Upper lobe of left lung (tissue), 6 donors: Measurements from ENCODE around the gene CRACDL. TPM values are rescaled to one million over a fixed set of nuclear protein-coding genes. Genes with fewer than 3 reads are reported as not detected.

Source experiments
- ATAC-seq, 2 donors: fragments of 200-7000 bp; cut with Tn5 transposase; one replicate each; pipeline ENCODE4 v1.9.1; 2022; ENCODE audit warnings: mild to moderate bottlenecking in 2 of 2, moderate library complexity in 2 of 2; ENCODE audit not compliant: low FRiP score in 2 of 2
- DNase-seq, 2 donors: peaks; one replicate each; pipeline ENCODE4 v3.0.0-alpha.2; 2019 to 2020
- H3K27ac ChIP-seq, 4 donors: fragments of 200-600 bp; sonication (generic); one replicate each; pipeline ENCODE4 v1.5.1; 2016 to 2019
- H3K27me3 ChIP-seq, 4 donors: fragments of 200-600 bp; sonication (generic); one replicate each; pipeline ENCODE4 v1.5.1; 2017 to 2019
- H3K36me3 ChIP-seq, 4 donors: fragments of 200-600 bp; sonication (generic); one replicate each; pipeline ENCODE4 v1.5.1; 2016 to 2019
- H3K4me1 ChIP-seq, 4 donors: fragments of 200-600 bp; sonication (generic); one replicate each; pipeline ENCODE4 v1.5.1; 2018 to 2019
- H3K4me3 ChIP-seq, 4 donors: fragments of 200-600 bp; sonication (generic); one replicate each; pipeline ENCODE4 v1.5.1; 2017 to 2019; ENCODE audit warnings: mild to moderate bottlenecking in 2 of 4, moderate library complexity in 1 of 4
- H3K9me3 ChIP-seq, 4 donors: fragments of 200-600 bp; sonication (generic); one replicate each; pipeline ENCODE4 v1.5.1; 2018 to 2019
- EP300 ChIP-seq, 4 donors: sonication (generic); formaldehyde crosslinking; IDR thresholded peaks; one replicate each; pipeline ENCODE4 v1.5.1; 2017; ENCODE audit warnings: antibody characterized with exemption in 4 of 4, control low read depth in 2 of 4
- POLR2A ChIP-seq, 4 donors: fragments of 450-650 bp; IDR thresholded peaks; one replicate each; pipeline ENCODE4 v1.5.1; 2016 to 2017; ENCODE audit warnings: antibody characterized with exemption in 4 of 4, mild to moderate bottlenecking in 2 of 4
- POLR2AphosphoS5 ChIP-seq, 2 donors: sonication (generic); formaldehyde crosslinking; IDR thresholded peaks; one replicate each; pipeline ENCODE4 v1.5.1; 2017; ENCODE audit warnings: antibody characterized with exemption in 2 of 2
- WGBS, 2 donors: methylation state at CpG; one replicate each; pipeline ENCODE4 v1.1.5; 2017 to 2018; 5-methylcytosine and 5-hydroxymethylcytosine counted together
- total RNA-seq, 6 donors: library from RNA; depleted of rRNA in 4 of 6; stranded (reverse); fragments of >200 nt in 4 of 6; gene quantifications; one replicate each; pipeline versions ENCODE4 v1.1.0 to v1.2.1, GENCODE V29; 2016 to 2021
- TF ChIP-seq, protein P1 (sequence below), 6 experiments: fragments of 450-650 bp in 4 of 6; fragments of 200-600 bp in 2 of 6; sonication (generic) in 2 of 6; IDR thresholded peaks; one replicate each; pipeline ENCODE4 v1.5.1; 2016 to 2019; ENCODE audit warnings: antibody characterized with exemption in 6 of 6
- donor health status: DM: no; HTN: no; CAD: no; lungs with moderate emphysema.
- donor health status: DM: no; HTN: yes; CAD: no; lungs with severe emphysema.

CRACDL gene
- total RNA-seq, 6 donors from 2014 or later, result 14.6 to 33.4 (median 20.2) TPM

DNA sequence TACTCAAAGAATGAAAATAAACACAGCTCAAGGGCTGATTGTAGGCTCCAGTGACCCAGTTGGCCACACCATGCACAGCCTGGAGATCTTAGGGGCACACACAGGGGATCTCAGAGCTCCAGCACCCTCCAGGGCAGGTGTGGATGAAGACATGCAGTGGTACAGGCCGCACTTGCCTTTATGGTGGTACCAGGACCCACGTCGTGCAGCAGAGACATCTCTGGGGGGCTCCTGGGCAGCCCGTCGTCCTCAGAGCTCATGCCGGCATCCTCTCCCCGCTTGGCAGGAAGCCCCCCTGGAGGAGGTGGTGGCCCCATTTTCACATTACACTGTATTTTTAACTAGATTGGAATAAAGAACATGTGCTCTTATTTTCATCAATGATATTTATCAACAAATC, 103.9 kb downstream of the CRACDL start:
- H3K27me3 ChIP-seq, result no peaks in the 10 kb centered on the region
- no peaks in the 10 kb centered on the region for H3K36me3 ChIP-seq
- no peaks in the 10 kb centered on the region for H3K9me3 ChIP-seq
- WGBS, 2 donors, result 94 to 95% methylated on average over 6 to 7 of the region's 7 CpGs
- no peak overlapping the region for H3K4me3 ChIP-seq
- TF ChIP-seq POLR2A (IDR thresholded peaks at IDR 0.05) (no peak), EP300 (IDR thresholded peaks at IDR 0.05) (no peak), POLR2AphosphoS5 (IDR thresholded peaks at IDR 0.05) (no peak)
- TF ChIP-seq, protein P1, sequence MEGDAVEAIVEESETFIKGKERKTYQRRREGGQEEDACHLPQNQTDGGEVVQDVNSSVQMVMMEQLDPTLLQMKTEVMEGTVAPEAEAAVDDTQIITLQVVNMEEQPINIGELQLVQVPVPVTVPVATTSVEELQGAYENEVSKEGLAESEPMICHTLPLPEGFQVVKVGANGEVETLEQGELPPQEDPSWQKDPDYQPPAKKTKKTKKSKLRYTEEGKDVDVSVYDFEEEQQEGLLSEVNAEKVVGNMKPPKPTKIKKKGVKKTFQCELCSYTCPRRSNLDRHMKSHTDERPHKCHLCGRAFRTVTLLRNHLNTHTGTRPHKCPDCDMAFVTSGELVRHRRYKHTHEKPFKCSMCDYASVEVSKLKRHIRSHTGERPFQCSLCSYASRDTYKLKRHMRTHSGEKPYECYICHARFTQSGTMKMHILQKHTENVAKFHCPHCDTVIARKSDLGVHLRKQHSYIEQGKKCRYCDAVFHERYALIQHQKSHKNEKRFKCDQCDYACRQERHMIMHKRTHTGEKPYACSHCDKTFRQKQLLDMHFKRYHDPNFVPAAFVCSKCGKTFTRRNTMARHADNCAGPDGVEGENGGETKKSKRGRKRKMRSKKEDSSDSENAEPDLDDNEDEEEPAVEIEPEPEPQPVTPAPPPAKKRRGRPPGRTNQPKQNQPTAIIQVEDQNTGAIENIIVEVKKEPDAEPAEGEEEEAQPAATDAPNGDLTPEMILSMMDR (IDR thresholded peaks at IDR 0.05), result no peak
- ATAC-seq, result no peak
- no peak for DNase-seq
- H3K4me1 ChIP-seq, result peaks cover 3 to 50% (median 36%) of the 10 kb centered on the region in 4 donors
- peak overlapping the region; percentile 19 to 83 (median 69) for H3K27ac ChIP-seq

DNA sequence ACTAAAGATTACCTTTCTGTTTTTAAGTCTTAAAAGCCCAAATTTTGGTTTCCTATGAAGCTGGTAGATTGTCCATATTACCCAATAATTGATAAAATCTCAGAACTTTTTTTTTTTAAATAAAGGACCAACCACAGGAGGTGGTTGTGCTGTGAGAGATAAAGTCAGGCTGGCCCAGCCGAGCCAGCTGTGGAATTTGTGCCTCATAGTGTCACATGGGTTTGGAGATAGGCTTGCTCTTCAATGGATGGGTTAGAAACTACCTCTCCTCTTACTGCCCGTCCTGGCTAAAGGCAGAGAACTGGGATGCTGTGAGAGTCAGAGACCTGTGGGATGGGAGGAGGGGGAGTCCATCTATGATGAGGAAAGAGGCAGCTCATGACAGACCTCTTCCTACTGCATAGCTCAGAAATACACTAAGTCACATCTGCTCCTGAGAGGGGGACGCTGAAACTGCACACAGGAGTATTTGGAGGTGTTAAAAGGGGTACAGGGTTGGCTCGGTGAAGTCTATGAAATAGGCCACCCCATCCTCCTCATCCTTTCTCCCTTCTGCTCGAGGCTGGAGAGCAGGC, 105.4 kb downstream of the CRACDL start:
- 86 to 92% methylated on average over 5 of the region's 5 CpGs for WGBS, 2 donors
- TF ChIP-seq POLR2A (IDR thresholded peaks at IDR 0.05) (no peak), POLR2AphosphoS5 (IDR thresholded peaks at IDR 0.05) (no peak), EP300 (IDR thresholded peaks at IDR 0.05) (no peak)
- TF ChIP-seq, protein P1 (IDR thresholded peaks at IDR 0.05), result no peak

DNA sequence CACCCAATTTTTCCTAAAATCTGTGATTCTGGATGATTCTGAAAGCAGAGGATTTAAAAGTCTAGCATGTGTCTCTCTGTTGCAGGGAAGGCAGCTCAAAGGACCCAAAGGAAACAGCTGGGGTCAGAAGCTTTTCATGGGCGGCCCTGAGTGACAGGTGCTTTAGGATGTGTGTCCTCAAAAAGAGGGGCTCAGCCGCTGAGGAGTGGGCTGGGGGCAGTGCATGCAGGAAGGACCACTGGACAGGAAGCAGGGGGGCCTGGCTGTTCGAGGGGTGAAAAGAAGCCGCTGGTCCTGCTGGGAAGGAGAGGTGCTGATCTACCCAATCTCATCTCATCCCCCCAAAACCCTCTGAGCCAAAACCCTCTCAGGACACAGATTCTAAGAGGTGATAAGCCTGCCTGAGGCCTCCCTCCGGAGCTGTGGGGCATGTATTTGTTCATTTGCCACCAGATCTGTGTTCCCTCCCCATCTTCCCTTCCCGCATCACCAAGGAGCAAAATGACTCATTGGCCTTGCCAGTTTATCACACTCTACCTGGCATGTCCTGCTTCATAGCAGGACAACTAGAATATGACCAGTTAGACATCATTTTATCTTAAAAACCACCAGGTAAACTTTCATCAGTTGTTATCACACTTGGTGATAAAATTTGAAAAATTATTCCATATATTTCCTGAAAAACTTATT, 106.3 kb downstream of the CRACDL start:
- peaks cover 7 to 40% (median 39%) of the 10 kb centered on the region in 4 donors for H3K4me1 ChIP-seq
- H3K27me3 ChIP-seq, result no peaks in the 10 kb centered on the region
- DNase-seq, result no peak
- no peak for ATAC-seq
- H3K9me3 ChIP-seq, result no peaks in the 10 kb centered on the region
- TF ChIP-seq POLR2AphosphoS5 (IDR thresholded peaks at IDR 0.05) (no peak), POLR2A (IDR thresholded peaks at IDR 0.05) (no peak), EP300 (IDR thresholded peaks at IDR 0.05) (no peak)
- TF ChIP-seq, protein P1 (IDR thresholded peaks at IDR 0.05), result no peak
- WGBS, 2 donors, result 72 to 81% methylated on average over 6 of the region's 6 CpGs
- no peaks in the 10 kb centered on the region for H3K36me3 ChIP-seq
- peak overlapping the region in 2 of 4 donors; percentile 32 to 70 for H3K27ac ChIP-seq
- no peak overlapping the region for H3K4me3 ChIP-seq

More for the DNA sequence above, 105.4 kb downstream of the CRACDL start:
- ATAC-seq (no peak), DNase-seq (no peak)
- Histone ChIP-seq H3K27me3 (no peaks in the 10 kb centered on the region), H3K36me3 (no peaks in the 10 kb centered on the region), H3K4me3 (no peak overlapping the region), H3K9me3 (no peaks in the 10 kb centered on the region), H3K4me1 (peaks cover 3 to 39% (median 36%) of the 10 kb centered on the region in 4 donors), H3K27ac (peak overlapping the region in 1 of 4 donors; percentile 10)

DNA sequence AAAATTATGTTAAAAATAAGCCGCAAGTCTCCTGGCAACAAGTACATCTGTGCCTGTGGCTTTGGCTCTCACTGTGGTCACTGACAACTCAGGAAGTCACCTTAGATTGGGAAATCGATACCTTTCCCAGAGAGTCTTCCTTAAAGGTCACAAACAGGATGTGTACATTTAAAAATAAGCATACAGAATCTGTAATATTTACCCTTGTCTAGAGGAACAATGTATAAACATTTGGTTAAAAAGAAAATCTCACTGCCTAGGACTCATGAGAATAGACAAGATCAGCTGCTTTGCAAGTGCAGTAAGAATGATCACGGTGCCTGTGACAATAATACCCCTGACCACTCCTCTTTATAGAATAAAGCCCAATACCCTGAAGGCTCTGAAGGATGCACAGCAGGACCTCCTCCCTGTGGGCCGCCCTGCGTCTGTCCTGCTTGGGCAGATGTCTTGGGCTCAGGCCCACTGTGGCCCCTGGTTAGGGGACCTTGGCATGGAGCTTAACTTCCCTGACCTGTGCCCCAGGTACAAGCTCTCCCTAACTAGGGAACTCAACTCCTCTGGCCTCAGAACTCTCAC, 107.1 kb downstream of the CRACDL start:
- no peaks in the 10 kb centered on the region for H3K9me3 ChIP-seq
- DNase-seq (no peak), ATAC-seq (no peak)
- peak overlapping the region in 2 of 4 donors; percentile 32 to 70 for H3K27ac ChIP-seq
- H3K36me3 ChIP-seq, result no peaks in the 10 kb centered on the region
- TF ChIP-seq EP300 (IDR thresholded peaks at IDR 0.05), result no peak
- TF ChIP-seq, protein P1 (IDR thresholded peaks at IDR 0.05), result no peak
- TF ChIP-seq POLR2AphosphoS5 (IDR thresholded peaks at IDR 0.05), result no peak
- TF ChIP-seq POLR2A (IDR thresholded peaks at IDR 0.05), result no peak
- no peak overlapping the region for H3K4me3 ChIP-seq
- H3K4me1 ChIP-seq, result peaks cover 13 to 44% (median 41%) of the 10 kb centered on the region in 4 donors
- no peaks in the 10 kb centered on the region for H3K27me3 ChIP-seq
- WGBS, 2 donors, result 44 to 50% methylated on average over 3 to 5 of the region's 5 CpGs
